ENCODE measurements around the gene RNF183.

Gene RNF183

DNA sequence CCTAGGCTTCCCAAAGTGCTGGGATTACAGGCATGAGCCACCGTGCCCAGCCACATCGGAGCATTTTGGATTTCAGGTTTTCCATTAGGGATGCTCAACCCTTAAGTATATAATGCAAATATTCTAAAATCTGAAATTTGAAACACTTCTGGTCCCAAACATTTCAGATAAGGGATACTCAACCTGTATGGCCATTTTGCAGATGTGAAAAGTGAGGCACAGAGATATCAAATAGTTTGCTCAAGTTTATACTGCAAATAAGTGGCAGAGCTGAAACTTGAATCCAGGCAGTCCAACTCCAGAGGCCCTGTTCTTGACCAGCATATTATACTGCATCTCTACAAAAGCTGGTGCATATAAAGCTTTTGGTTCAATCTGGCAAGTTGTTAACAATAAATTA lies 34.5 kb upstream of the RNF183 start:
- Histone ChIP-seq H3K9ac (ENCODE audit: low read length) (no peak overlapping the region), H3K36me3 (ENCODE audit: low read length) (no peaks in the 10 kb centered on the region), H3K27ac (ENCODE audit: low read depth, low read length) (no peak overlapping the region)

DNA sequence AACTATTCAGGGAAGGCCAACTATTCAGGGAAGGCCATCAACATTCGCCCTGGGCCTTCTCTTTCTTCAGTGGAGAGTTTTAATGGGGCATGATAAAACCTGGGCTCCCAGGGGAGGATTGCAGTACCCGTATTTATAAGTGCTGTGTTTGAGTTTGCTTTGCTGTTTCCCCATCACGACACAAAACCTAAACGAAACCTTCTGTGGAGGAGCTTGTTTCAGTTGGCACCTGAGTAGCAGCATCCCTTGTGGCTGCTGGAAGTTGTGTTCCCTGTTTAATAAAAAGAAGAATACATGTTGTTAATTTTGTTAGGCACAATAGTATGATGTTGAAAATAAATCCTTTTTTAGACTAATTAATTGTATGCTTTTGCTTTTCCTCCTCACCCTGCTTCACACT lies 28.6 kb upstream of the RNF183 start:
- no peaks in the 10 kb centered on the region for H3K36me3 ChIP-seq (ENCODE audit: low read length)
- no peaks in the 10 kb centered on the region for H3K79me2 ChIP-seq (ENCODE audit: insufficient read depth, low read length)
- H3F3A ChIP-seq (ENCODE audit: insufficient read depth): no peaks in the 10 kb centered on the region
- no peaks in the 10 kb centered on the region for H3K9me3 ChIP-seq (ENCODE audit: insufficient read depth, low read length)
- no peaks in the 10 kb centered on the region for H4K20me1 ChIP-seq (ENCODE audit: low read depth, low read length)
- no peak overlapping the region for H3K4me3 ChIP-seq (ENCODE audit: insufficient read depth, low read length, poor library complexity, severe bottlenecking)
- no peak overlapping the region for H3K9ac ChIP-seq (ENCODE audit: low read length)
- H3K27ac ChIP-seq (ENCODE audit: low read depth, low read length): no peak overlapping the region
- no peaks in the 10 kb centered on the region for H3K27me3 ChIP-seq (ENCODE audit: low read length)
- H3K9me2 ChIP-seq (replicated peaks; ENCODE audit: insufficient read depth, low read length): no peaks in the 10 kb centered on the region
- no peak overlapping the region for H3K4me2 ChIP-seq (ENCODE audit: low read depth, low read length, poor library complexity, severe bottlenecking)
- no peak overlapping the region for H2AFZ ChIP-seq (ENCODE audit: low read depth, low read length, severe bottlenecking)
- no peak for TF ChIP-seq EZH2phosphoT487 (conservative IDR thresholded peaks at IDR 0.05; ENCODE audit: low read length)
- TF ChIP-seq, protein P1, sequence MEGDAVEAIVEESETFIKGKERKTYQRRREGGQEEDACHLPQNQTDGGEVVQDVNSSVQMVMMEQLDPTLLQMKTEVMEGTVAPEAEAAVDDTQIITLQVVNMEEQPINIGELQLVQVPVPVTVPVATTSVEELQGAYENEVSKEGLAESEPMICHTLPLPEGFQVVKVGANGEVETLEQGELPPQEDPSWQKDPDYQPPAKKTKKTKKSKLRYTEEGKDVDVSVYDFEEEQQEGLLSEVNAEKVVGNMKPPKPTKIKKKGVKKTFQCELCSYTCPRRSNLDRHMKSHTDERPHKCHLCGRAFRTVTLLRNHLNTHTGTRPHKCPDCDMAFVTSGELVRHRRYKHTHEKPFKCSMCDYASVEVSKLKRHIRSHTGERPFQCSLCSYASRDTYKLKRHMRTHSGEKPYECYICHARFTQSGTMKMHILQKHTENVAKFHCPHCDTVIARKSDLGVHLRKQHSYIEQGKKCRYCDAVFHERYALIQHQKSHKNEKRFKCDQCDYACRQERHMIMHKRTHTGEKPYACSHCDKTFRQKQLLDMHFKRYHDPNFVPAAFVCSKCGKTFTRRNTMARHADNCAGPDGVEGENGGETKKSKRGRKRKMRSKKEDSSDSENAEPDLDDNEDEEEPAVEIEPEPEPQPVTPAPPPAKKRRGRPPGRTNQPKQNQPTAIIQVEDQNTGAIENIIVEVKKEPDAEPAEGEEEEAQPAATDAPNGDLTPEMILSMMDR (IDR thresholded peaks at IDR 0.05; ENCODE audit: insufficient read depth, low read length, poor library complexity, severe bottlenecking): no peak

More for the DNA sequence above, 34.5 kb upstream of the RNF183 start:
- Histone ChIP-seq H3K27me3 (ENCODE audit: low read length) (no peaks in the 10 kb centered on the region), H3F3A (ENCODE audit: insufficient read depth) (no peaks in the 10 kb centered on the region), H3K79me2 (ENCODE audit: insufficient read depth, low read length) (no peaks in the 10 kb centered on the region), H3K9me3 (ENCODE audit: insufficient read depth, low read length) (no peaks in the 10 kb centered on the region), H3K9me2 (replicated peaks; ENCODE audit: insufficient read depth, low read length) (no peaks in the 10 kb centered on the region), H4K20me1 (ENCODE audit: low read depth, low read length) (no peaks in the 10 kb centered on the region), H2AFZ (ENCODE audit: low read depth, low read length, severe bottlenecking) (no peak overlapping the region), H3K4me3 (ENCODE audit: insufficient read depth, low read length, poor library complexity, severe bottlenecking) (no peak overlapping the region), H3K4me2 (ENCODE audit: low read depth, low read length, poor library complexity, severe bottlenecking) (no peak overlapping the region)
- TF ChIP-seq, protein P1 (IDR thresholded peaks at IDR 0.05; ENCODE audit: insufficient read depth, low read length, poor library complexity, severe bottlenecking): no peak
- no peak for TF ChIP-seq EZH2phosphoT487 (conservative IDR thresholded peaks at IDR 0.05; ENCODE audit: low read length)

DNA sequence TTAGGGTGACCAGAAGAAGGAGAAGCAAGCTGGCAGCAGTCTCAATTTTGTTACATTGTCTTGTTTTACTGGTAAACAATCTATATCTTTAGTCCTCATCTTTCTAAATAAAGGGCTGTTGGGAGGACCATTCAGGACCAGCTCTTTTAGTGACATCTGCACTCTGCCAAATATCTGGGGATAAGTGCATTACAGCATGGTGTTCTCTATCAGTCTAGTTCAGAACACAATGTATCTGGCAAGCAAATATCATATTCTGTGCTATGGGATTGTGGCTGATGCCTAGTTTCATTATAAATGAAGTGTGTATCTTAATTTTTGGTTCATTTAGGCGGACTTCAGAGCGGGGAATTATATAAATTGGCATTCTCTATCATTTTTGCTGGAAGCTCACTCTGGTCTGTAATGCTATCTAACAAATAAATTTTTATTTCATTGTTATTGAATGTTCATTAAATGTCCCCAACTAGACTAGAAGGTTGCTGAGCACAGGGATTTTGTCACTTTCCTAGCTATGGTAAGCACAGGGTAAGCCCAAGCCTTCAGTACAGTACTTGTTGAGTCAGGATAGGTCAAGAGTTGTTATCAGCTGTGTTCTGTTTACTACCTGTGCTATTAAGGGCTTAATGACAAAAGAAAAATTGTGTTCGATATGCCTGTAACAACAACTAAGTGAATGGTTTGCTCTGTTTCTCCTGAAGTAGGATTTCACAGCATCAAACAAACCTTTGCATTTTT lies 25.0 kb upstream of the RNF183 start:
- Histone ChIP-seq H3K9me2 (replicated peaks; ENCODE audit: insufficient read depth, low read length) (no peaks in the 10 kb centered on the region), H2AFZ (ENCODE audit: low read depth, low read length, severe bottlenecking) (no peak overlapping the region), H4K20me1 (ENCODE audit: low read depth, low read length) (no peaks in the 10 kb centered on the region), H3K4me3 (ENCODE audit: insufficient read depth, low read length, poor library complexity, severe bottlenecking) (no peak overlapping the region), H3K9me3 (ENCODE audit: insufficient read depth, low read length) (no peaks in the 10 kb centered on the region), H3K9ac (ENCODE audit: low read length) (no peak overlapping the region), H3K36me3 (ENCODE audit: low read length) (no peaks in the 10 kb centered on the region), H3K4me2 (ENCODE audit: low read depth, low read length, poor library complexity, severe bottlenecking) (no peak overlapping the region), H3K27ac (ENCODE audit: low read depth, low read length) (no peak overlapping the region), H3K27me3 (ENCODE audit: low read length) (no peaks in the 10 kb centered on the region), H3F3A (ENCODE audit: insufficient read depth) (no peaks in the 10 kb centered on the region), H3K79me2 (ENCODE audit: insufficient read depth, low read length) (no peaks in the 10 kb centered on the region)
- no peak for TF ChIP-seq EZH2phosphoT487 (conservative IDR thresholded peaks at IDR 0.05; ENCODE audit: low read length)
- TF ChIP-seq, protein P1 (IDR thresholded peaks at IDR 0.05; ENCODE audit: insufficient read depth, low read length, poor library complexity, severe bottlenecking): no peak
